ENCODE measurements around the gene ABHD15. TPM values are rescaled to one million over a fixed set of nuclear protein-coding genes. Genes with fewer than 3 reads are reported as not detected.
A peak's percentile ranks its signal among the peaks of the same experiment; 100 is the strongest.

ABHD15 gene
- total and polyA plus RNA-seq, 9 of the 15 experiments (the other 6 are each of a cell fraction or from before 2014, with no cell fraction given), result 0.85 to 4.2 (median 2.1) TPM

- TF ChIP-seq ZNF655 (CRISPR knock-in tag; IDR thresholded peaks at IDR 0.05) (no peak), TBP (optimal IDR thresholded peaks at IDR 0.05; ENCODE audit: low read depth, low read length) (peak; percentile 53), ZNF76 (CRISPR knock-in tag; IDR thresholded peaks at IDR 0.05; ENCODE audit: borderline replicate concordance) (no peak), BMI1 (IDR thresholded peaks at IDR 0.05; ENCODE audit: low read length) (no peak), NFE2L1 (tag; IDR thresholded peaks at IDR 0.05; ENCODE audit: borderline replicate concordance, low read depth) (no peak), MTA2 (IDR thresholded peaks at IDR 0.05; ENCODE audit: low read depth) (no peak), ZNF175 (CRISPR knock-in tag; IDR thresholded peaks at IDR 0.05; ENCODE audit: low read depth) (no peak), NONO (IDR thresholded peaks at IDR 0.05; ENCODE audit: low read depth in 2 of 2, low read length in 1 of 2) (no peak), CHD7 (IDR thresholded peaks at IDR 0.05; ENCODE audit: low read depth, low read length) (no peak), ZNF24 (IDR thresholded peaks at IDR 0.05) (no peak), TRIM25 (IDR thresholded peaks at IDR 0.05; ENCODE audit: borderline replicate concordance) (no peak), ASH1L (IDR thresholded peaks at IDR 0.05; ENCODE audit: borderline replicate concordance, low read depth, partially characterized antibody) (no peak), GTF2A2 (tag; IDR thresholded peaks at IDR 0.05) (no peak)
These were observed 48.9 kb upstream of the ABHD15 start (continued) for GRCh38 chr17:29615492-29616299.
